HG03520 (cell line): ENCODE results near the gene CNTN4.
"Not testable (repeated sequence)": the region's sequence is repeated elsewhere in the genome, so short reads cannot be mapped to it uniquely, and the experiment has no call there.

Source experiments
- ATAC-seq: cut with Tn5 transposase; IDR thresholded peaks from one replicate; pipeline ENCODE4 v1.9.1; 2021; ENCODE audit warnings: mild to moderate bottlenecking, moderate library complexity; ENCODE audit not compliant: unreplicated experiment

The CNTN4 gene

DNA sequence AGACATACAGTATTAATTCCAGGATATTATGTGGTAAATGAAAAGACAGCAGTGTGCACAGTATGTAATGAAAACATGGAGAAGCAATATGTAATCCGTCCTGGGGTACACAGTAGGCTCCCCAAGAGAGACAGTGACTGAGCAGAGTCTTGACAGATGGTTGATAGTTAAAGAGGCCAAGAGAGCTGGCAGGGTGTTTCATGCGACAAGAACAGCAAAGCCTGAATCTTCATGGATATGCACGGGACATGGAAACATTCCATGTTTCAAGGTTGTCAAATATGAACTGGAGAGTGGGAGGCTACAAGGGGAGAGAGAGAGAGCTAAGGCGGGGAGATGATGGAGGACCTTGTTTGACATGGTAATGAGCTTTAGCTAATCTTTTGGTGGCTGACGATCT lies 673.1 kb downstream of the CNTN4 start:
- ATAC-seq: no peak

DNA sequence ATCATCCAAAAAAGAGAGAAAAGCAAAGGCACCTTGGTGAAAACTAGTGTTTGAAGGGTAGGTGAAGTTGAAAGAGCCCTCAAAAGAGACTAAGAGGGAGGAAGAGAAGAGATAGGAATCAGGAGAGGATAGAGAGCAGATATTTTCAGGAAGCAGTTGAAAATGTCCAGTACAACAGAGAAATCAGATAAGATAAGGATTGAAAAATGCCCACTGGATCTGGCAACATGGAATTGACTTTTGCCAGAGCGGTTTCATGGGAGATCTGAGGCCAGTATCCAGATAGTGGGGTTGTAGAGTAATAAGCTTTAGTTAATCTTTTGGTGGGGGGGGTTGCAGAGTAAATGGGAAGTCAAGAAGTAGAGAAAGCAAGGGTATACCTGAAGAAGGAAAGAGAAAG lies 674.1 kb downstream of the CNTN4 start:
- no peak for ATAC-seq

GRCh38 chr3:2774481-2775249 lies 676.0 kb downstream of the CNTN4 start:
- ATAC-seq: no peak

DNA sequence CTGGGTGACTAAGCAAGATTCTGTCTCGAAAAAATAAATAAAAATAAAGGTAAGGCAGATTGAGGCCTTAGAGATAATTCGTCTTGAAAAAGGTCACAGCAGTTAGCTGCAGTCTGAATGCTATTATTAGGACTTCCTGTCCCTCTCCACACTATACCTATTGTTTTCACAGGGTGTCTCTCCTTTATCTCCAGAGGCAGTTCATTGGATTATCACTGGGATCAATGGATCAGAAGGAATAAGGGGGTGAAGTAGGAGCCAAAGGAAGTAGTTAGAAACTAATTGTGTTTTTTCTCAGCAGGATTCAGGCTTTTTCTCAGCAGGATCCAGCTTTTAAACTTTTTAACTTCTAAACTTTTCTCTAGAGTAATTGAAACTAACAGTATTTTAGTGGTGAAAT lies 684.6 kb downstream of the CNTN4 start:
- ATAC-seq: no peak

- no peak for ATAC-seq
These were observed 686.0 kb downstream of the CNTN4 start for GRCh38 chr3:2784627-2785026.

DNA sequence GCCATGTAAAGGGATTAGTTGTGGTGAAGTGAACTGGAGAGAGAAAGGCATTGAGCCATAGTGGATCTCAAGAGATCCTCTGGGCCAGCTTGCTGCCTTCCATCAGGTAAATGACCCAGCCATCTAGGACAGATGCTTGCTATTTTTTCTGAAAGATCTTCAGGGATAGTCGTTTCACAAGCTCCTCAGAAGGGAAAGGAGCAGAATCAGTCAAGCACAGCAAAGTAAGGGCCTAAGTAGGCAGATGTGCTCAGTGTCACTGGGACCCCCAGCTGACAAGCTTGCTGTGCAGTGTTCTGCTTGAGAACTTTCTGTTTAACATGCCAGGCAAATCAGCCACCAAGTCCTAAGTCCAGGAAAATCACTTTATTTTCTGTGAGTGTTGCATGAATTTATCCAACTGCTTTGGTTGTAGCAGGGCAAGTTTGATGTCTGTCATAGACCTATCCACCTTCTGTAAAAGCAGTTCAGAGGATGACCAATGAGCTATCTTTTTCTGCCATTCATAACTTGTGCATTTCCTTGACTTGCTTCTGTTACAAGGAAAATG lies 691.7 kb downstream of the CNTN4 start:
- ATAC-seq: no peak

DNA sequence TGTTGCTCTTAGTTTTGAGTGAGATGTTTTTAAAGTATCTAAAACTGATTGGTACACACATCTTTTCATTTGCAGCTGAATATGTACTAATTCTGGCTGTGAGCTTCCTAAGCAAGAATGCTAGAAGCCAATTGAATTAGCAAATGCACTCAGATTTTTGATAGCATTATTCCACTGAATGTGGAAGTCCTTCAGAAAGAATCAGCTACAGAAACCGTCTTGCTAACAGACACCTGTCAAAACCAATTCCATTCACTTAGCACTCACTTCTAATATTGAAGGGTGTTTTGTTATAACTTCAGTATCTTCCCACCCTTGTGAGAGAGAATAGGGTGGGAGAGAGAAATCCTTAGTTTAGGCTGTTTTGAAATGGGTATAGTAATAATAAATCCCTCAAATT lies 693.8 kb downstream of the CNTN4 start:
- ATAC-seq: no peak

- no peak for ATAC-seq
These were observed 695.3 kb downstream of the CNTN4 start for GRCh38 chr3:2793987-2794386.

DNA sequence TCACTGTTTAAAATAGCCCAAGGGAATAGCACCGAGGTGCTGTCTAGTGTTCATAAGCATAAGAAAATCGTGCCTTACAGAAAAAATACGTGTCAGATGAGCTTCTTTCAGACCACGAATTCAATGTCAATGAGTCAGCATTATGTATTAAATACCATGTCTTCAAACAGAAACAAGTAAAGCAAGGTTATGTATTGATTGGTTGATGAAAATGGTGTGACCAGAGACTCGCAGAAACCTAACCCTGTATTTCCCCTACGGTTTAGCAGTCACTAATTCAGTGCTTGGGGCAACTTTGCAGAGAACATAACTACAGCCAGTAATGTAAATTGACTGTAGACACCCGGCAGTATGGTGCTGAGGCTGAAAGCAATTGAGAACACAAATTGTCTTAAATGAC lies 703.8 kb downstream of the CNTN4 start:
- ATAC-seq: no peak

DNA sequence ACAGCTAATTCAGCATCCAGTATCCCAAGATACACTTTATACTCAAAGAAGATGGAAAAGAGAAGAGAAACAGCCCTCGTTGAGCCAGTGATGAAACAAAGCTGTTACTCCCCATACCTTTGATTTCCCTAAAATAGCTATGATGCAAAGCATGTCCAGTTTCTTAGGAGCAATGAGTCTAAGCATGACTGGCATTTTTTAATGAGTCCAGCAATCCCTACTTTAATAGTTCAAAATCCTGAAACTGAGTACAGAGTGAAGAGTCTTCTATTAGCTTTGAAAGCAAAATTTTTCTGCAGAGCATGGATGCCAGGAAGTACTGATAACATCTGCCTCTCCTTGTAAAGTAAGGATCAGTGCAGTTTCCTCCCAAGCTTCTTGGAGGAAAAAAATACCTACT lies 708.8 kb downstream of the CNTN4 start:
- ATAC-seq: no peak

DNA sequence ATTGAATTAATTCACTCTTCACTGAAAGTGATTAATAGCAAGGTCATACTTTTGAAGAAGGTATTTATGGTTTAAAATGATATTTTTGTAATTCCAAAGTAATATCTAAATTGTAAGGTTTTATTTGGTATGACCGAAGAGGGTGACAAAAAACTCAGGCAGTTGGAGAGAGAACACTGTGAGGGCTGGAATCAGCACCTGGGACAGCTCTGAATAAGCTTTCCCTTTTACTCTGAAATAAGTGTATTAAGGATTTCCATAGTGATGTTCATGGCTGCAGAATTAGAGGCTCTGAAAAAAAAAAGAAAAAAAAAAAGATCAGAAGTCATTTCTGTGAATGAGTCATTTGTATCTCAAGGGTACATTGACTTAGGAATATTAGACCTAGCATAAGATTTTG lies 712.1 kb downstream of the CNTN4 start:
- ATAC-seq: no peak

GRCh38 chr3:2819571-2819970 lies 720.9 kb downstream of the CNTN4 start:
- ATAC-seq: no peak

DNA sequence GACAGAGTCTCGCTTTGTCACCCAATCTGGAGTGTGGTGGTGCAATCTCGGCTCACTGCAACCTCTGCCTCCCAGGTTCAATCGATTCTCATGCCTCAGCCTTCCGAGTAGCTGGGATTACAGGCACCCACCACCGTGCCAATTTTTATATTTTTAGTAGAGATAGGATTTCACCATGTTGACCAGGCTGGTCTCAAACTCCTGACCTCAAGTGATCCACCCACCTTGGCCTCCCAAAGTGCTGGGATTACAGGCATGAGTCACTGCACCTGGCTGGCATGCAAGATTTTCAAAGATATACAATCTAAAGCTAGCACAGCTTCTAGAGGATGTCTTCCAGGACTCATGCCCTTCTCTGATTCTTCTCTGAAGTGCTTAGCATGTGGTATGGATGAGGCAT lies 722.3 kb downstream of the CNTN4 start:
- not testable (repeated sequence) for ATAC-seq

- ATAC-seq: no peak
These were observed 723.9 kb downstream of the CNTN4 start for GRCh38 chr3:2822611-2823010.

DNA sequence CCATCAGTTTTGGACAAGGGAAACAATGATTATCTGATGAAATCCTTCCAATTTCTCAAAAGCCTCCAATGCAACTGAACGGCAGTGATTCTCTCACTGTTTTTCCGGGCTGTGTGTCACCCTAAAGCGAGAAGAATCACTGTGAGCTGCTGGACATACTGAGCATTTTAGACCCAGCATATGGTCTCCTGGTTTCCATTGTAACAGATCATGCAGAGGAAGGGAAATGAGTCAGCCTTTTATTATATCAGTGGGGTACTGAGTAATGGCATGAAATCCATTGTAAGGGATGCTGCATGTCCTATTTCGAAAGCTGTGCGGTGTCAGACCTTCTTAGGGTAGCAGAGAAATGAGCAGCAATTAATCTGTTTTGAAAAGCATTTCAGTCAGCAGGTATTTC lies 724.4 kb downstream of the CNTN4 start:
- no peak for ATAC-seq

- no peak for ATAC-seq
These were observed 725.0 kb downstream of the CNTN4 start for GRCh38 chr3:2823437-2824211.

DNA sequence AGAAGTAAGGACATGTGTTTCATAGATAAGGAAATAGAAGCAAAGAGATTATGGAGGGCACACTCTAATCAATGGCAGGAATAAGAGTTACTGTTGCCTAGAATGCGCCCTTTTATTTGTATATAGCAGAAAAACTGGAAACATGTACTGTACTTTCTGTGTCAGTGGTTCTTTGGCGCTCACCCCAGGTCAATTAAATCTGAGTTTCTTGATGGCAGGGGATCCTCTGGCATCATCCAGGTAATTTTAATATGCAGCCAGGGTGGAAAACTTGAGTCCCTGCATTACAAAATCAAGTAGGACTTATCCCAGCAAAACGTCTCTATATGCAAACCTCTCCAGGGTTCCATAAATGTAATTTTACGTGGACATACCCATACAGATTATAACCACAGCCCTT lies 727.4 kb downstream of the CNTN4 start:
- no peak for ATAC-seq

DNA sequence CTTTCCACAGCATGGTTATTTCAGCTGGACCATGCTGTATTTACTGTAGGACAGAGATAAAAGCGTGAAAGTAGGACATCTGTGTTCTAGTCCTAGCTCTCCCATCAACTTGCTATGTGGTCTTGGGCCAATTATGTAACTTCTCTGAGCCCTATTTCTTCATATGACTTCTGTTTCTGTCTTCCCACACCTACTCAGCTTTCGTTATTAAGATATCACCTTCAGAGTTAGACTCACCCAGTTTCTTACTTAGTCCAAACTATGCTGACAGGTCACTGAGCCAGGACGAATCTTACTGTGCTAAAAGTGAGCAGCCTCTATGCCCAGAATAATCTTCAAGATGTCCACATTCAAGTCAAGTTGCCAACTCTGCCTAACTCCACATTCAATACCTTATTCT lies 727.8 kb downstream of the CNTN4 start:
- ATAC-seq: peak; percentile 57

DNA sequence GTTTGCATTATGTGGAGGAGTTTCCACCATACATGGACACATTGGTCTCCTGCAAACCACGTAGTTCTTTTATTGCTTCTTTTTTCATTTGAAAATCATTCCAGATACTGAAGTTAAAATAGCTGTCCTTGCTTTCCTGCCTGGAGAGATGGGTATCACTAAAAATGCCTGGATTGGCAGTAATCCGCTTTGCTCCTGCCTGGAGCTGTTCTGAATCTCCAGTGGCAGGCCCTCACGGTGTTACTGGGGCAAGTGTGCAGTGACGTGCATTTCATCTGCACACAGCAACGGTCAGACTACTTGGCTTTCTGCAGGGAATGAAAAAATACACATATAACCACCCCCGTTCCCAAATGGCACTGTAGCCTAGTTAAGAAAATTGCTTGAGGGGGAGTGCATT lies 738.6 kb downstream of the CNTN4 start:
- ATAC-seq: no peak

DNA sequence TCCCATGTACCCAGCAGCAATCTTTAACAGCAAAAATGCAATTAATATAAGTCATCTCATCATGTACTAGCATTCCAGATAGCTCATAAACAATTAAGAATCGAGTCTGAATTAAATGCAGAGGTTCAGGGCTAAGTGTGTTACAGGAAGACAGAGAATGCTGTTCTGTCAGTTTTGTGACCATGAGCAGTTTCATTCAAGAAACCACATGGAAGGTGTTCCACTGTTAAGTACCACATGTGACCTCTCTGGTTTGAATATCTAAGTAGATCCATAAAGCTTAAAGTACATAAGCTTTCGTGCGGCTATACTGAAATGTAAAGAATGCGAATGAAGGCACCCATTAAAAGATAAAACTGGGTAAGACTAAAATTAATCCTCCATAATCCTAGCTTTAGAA lies 739.2 kb downstream of the CNTN4 start:
- ATAC-seq: no peak

- ATAC-seq: no peak
These were observed 740.0 kb downstream of the CNTN4 start for GRCh38 chr3:2838546-2839157.

DNA sequence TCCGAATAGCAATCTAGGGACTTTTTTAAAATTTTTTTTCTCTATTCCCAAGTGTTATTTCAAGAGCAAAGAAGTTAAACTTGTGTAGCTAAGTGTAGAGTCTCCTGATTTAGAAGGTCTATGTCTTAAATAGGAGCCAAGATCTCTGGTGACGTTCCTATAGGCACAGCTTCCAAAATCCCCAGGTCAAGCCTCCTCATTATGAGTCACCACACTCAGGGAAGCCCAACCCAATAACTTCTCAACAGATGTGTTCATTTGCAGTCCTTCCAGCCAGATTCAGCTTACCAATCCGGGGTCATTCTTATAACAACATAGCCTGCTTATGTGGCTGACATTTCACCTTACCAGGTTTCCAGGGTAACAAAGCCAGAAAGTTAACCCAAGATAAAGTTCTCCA lies 741.2 kb downstream of the CNTN4 start:
- no peak for ATAC-seq
